NB4 (cell line): ENCODE results near the gene OAS1.

Experiments
- MYC ChIP-seq: IDR thresholded peaks from 2 replicates; pipeline ENCODE4 v1.6.1; 2011; ENCODE audit warnings: low read depth, low read length
- POLR2A ChIP-seq: IDR thresholded peaks from 2 replicates; pipeline ENCODE4 v1.6.1; 2011; ENCODE audit warnings: mild to moderate bottlenecking; ENCODE audit not compliant: insufficient read length; ENCODE audit errors: extremely low read depth
- TF ChIP-seq, protein P1 (sequence below): IDR thresholded peaks from one replicate; pipeline ENCODE4 v1.5.1; 2012; ENCODE audit warnings: low read depth, low read length
- TF ChIP-seq, protein P2 (sequence below): IDR thresholded peaks from 2 replicates; pipeline ENCODE4 v1.6.1; 2011; ENCODE audit warnings: low read depth, low read length

DNA sequence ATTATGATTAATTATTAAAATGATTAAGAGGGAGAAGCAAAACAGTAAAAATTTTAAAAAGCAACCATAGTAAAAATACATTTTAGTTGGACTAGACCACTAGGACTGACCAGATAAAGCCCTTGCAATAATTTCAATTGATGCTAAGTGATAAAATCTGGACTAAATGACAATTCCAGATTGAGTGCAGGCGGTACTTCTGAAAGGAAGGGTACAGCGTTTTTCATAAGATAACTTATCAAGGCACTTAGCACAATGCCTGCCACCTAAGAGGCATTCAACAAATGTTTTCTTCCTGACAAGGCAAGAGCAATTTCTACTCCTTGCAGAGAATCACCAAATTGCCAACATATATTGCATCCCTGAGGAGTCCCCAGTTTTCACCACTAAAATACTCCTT, 37.7 kb upstream of the OAS1 start:
- TF ChIP-seq, protein P1, sequence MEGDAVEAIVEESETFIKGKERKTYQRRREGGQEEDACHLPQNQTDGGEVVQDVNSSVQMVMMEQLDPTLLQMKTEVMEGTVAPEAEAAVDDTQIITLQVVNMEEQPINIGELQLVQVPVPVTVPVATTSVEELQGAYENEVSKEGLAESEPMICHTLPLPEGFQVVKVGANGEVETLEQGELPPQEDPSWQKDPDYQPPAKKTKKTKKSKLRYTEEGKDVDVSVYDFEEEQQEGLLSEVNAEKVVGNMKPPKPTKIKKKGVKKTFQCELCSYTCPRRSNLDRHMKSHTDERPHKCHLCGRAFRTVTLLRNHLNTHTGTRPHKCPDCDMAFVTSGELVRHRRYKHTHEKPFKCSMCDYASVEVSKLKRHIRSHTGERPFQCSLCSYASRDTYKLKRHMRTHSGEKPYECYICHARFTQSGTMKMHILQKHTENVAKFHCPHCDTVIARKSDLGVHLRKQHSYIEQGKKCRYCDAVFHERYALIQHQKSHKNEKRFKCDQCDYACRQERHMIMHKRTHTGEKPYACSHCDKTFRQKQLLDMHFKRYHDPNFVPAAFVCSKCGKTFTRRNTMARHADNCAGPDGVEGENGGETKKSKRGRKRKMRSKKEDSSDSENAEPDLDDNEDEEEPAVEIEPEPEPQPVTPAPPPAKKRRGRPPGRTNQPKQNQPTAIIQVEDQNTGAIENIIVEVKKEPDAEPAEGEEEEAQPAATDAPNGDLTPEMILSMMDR: no peak
- TF ChIP-seq, protein P2, sequence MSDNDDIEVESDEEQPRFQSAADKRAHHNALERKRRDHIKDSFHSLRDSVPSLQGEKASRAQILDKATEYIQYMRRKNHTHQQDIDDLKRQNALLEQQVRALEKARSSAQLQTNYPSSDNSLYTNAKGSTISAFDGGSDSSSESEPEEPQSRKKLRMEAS: no peak
- no peak for TF ChIP-seq POLR2A
- TF ChIP-seq MYC: no peak
